ENCODE results near the gene TXNL4A.

GRCh38 chr18:79956276-79956675 is 32.1 kb downstream of the TXNL4A start:
- TF ChIP-seq POLR2AphosphoS5 (IDR thresholded peaks at IDR 0.05; ENCODE audit: low read depth, low read length) (no peak), POLR2A (IDR thresholded peaks at IDR 0.05; ENCODE audit: low read depth, low read length) (no peak), TAF1 (IDR thresholded peaks at IDR 0.05; ENCODE audit: borderline replicate concordance, low read depth, low read length) (no peak)
